ENCODE results near the gene C6orf58.
A peak's percentile ranks its signal among the peaks of the same experiment; 100 is the strongest.

Gene C6orf58

DNA sequence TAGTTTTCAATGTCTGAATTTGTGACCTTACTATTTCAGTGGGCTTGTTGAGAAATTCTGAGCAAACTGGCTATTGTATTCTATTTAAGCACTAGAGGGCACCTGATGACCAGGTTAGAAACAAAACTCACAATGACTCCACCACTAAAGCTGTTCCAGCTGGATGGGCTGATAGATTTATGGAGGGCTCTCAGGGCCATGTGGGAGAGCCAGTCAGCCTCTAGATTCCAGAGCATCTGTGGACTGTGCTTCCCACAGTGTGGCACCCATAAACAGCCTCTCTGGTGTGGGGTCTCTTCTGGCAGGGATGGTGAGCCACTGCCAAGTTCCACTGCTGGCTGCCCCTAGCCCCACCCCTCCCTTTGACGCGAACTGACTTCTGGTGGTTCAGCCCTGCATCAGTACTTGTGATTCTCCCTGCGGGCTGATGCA lies 29.2 kb downstream of the C6orf58 start:
- DNase-seq (ENCODE audit: low read depth in 2 of 2) = peak; percentile 29 to 51
- H3K4me3 ChIP-seq (replicated peaks in 1 of 2; ENCODE audit: low read depth in 2 of 2, low read length in 2 of 2) = no peak overlapping the region
- TF ChIP-seq, protein P1, sequence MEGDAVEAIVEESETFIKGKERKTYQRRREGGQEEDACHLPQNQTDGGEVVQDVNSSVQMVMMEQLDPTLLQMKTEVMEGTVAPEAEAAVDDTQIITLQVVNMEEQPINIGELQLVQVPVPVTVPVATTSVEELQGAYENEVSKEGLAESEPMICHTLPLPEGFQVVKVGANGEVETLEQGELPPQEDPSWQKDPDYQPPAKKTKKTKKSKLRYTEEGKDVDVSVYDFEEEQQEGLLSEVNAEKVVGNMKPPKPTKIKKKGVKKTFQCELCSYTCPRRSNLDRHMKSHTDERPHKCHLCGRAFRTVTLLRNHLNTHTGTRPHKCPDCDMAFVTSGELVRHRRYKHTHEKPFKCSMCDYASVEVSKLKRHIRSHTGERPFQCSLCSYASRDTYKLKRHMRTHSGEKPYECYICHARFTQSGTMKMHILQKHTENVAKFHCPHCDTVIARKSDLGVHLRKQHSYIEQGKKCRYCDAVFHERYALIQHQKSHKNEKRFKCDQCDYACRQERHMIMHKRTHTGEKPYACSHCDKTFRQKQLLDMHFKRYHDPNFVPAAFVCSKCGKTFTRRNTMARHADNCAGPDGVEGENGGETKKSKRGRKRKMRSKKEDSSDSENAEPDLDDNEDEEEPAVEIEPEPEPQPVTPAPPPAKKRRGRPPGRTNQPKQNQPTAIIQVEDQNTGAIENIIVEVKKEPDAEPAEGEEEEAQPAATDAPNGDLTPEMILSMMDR (IDR thresholded peaks at IDR 0.05; ENCODE audit: low read depth, low read length) = peak; percentile 15

DNA sequence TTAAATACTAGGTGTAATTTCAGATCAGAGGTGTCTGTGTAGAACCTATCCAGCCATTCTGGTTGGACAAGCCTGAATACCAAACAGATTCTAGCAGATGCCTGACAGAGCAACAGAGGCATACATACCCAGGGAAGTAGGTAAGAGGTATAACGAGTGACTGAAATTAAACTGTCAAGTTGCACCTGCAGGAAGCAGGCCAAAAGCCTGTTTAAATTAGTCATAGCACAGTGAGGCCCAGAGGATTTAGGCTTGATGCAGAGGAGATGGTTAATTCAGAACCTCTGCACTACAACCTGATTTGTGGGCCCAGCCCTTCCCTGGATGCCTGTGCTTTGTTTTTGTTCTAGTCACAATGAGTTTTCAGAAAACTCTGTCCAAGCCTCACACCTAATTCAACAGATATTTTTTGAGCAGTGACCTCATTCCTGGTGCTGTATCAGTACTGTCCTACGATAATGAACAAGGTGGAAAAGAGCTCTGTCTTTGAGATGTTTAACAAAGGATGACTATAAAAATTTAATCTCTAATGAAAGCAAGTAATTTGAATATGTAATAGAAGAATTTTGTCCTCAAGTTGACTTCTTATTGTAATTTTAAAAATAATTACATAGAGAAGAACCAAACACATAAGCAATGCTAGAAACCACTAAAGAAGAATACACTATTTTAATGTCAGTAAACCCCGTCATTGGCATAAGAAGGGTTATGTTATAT lies 31.7 kb downstream of the C6orf58 start:
- DNase-seq (ENCODE audit: low read depth in 2 of 2) = no peak
- H3K4me3 ChIP-seq (replicated peaks in 1 of 2; ENCODE audit: low read depth in 2 of 2, low read length in 2 of 2) = no peak overlapping the region
- TF ChIP-seq, protein P1 (IDR thresholded peaks at IDR 0.05; ENCODE audit: low read depth, low read length) = no peak

DNA sequence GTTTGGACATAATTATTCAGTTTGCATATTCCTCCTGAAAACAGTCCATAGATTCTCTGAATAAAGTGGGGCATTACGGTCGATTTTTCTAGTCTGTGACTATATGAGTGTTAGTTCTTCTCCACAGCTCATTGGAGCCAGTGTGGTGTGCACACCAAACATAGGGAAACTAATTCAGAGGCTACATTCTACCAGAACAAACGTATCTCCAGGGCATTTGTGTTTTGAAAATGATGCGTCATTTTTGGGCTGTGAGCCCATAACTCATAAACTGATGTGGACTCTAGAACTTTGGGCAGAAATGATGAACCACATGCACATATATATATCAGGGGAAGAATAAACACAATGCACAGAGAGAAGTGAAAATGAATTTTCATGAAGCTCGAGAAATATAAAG lies 41.8 kb downstream of the C6orf58 start:
- no peak overlapping the region for H3K4me3 ChIP-seq (replicated peaks in 1 of 2; ENCODE audit: low read depth in 2 of 2, low read length in 2 of 2)
- TF ChIP-seq, protein P1 (IDR thresholded peaks at IDR 0.05; ENCODE audit: low read depth, low read length) = no peak
- DNase-seq (ENCODE audit: low read depth in 2 of 2) = peak in 1 of 2 donors; percentile 24

DNA sequence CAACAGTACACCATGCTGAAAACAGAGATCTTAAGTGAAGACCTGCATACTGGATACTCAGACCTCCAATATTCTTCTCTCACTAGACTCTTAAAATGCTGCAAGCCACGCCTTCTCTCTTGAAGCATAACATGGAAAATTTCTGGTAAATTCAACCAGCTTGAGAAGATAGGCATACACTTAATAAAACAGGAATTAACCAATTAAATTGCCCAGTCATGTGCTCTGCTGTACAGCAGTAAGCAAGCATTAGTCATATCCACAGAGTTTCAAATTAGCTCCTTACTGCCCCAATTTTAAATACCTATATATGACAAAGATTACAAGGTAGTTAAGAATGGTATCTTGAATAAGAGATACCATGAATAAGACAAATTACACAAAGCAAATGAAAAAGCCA lies 53.8 kb downstream of the C6orf58 start:
- TF ChIP-seq, protein P1 (IDR thresholded peaks at IDR 0.05; ENCODE audit: low read depth, low read length) = no peak
- H3K4me3 ChIP-seq (replicated peaks in 1 of 2; ENCODE audit: low read depth in 2 of 2, low read length in 2 of 2) = no peak overlapping the region
- DNase-seq (ENCODE audit: low read depth in 2 of 2) = no peak

DNA sequence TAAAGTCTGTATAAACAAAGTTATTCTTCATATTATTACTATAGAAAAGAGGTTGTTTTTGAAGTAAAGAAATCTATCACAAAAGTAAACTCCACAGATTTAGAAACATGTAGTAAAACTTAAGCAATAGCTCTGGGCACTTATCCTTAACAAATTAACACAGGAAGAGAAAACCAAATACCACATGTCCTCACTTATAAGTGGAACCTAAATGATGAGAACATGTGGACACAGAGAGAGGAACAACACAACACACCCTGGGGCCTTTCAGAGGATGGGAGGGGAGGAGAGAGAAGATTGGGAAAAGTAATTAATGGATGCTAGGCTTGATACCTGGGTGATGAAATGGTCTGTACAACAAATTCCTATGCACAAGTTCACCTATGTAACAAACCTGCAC lies 57.2 kb downstream of the C6orf58 start:
- TF ChIP-seq, protein P1 (IDR thresholded peaks at IDR 0.05; ENCODE audit: low read depth, low read length) = no peak
- H3K4me3 ChIP-seq (replicated peaks in 1 of 2; ENCODE audit: low read depth in 2 of 2, low read length in 2 of 2) = no peak overlapping the region
- no peak for DNase-seq (ENCODE audit: low read depth in 2 of 2)

DNA sequence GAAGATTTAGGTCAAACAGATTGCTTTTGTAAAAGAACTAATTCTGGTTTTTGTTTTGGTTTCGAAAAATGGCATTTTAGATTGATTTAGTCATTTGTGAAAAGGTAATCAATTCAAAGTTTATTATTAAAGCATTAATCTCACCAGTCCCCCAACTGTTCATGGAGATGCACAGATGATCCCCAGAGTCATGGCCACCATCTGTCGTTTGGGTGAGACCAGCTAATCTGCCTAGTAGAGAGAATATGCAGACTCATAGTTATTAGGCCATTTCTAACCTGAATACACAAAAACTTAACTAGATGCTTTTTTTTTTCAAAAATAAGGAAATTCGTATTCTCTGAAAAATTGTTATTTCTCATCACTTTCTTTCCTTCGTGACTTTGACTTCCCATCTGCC lies 58.1 kb downstream of the C6orf58 start:
- TF ChIP-seq, protein P1 (IDR thresholded peaks at IDR 0.05; ENCODE audit: low read depth, low read length) = no peak
- no peak overlapping the region for H3K4me3 ChIP-seq (replicated peaks in 1 of 2; ENCODE audit: low read depth in 2 of 2, low read length in 2 of 2)
- DNase-seq (ENCODE audit: low read depth in 2 of 2) = no peak

Data from cardiac fibroblast (primary cell).